ENCODE data around the gene AHSG. TPM values are rescaled to one million over a fixed set of nuclear protein-coding genes. Genes with fewer than 3 reads are reported as not detected.

Gene AHSG
- polyA plus RNA-seq, 1 donor (not counting 4 experiments of a cell fraction or from before 2014, with no cell fraction given), result 0.59 TPM

DNA sequence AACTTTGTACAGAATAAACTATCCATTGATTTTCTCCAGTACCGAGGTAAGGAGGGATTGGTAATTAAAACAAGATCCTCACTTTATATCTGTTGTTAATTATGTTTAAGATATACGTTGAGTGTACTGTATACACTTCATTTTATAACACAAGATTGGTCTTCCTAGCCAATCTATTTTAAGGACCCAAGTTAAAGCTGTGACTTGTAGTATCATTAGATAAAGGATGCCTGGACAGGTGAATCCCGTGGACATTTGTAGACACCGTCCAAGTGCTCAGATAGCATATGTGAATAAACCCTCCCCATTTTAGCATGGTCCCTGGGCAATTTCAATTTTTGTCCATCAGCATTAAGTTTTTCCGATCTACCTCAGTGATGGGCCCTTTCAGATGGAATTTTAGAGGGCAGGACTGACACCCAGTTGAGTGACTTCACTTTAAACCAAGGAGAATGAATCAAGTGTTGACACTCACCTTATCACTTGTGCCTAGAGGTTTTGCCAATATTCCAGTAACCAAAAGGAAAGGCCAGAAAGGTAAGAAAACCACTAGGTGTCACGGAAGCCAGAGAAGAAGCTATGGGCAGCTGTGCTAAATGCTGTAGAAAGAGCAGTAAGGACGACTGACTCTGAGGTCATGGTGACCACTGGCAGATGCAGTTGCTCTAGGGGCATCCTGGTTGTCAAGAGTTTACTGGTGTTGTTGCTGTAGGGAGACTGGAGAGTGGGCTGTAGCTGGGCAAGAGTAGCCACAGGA lies 9.2 kb downstream of the AHSG start:
- H3K9ac ChIP-seq (ENCODE audit: control insufficient read depth, extremely low read depth, insufficient read depth, low read length), result no peak overlapping the region
- no peaks in the 10 kb centered on the region for H3K27me3 ChIP-seq (ENCODE audit: control insufficient read depth, extremely low read depth, insufficient read depth, low read length)
- no peak overlapping the region for H3K4me3 ChIP-seq (ENCODE audit: control insufficient read depth in 2 of 3, extremely low read depth in 1 of 3, insufficient read depth in 2 of 3, low read depth in 1 of 3, low read length in 3 of 3)
- H3K27ac ChIP-seq (ENCODE audit: control insufficient read depth, insufficient read depth, low read length), result no peak overlapping the region
- no peaks in the 10 kb centered on the region for H3K9me1 ChIP-seq (ENCODE audit: control insufficient read depth, extremely low read depth, insufficient read depth, low read length)
- H4K20me1 ChIP-seq (ENCODE audit: control insufficient read depth, extremely low read depth, insufficient read depth, low read length), result no peaks in the 10 kb centered on the region
- H3K4me1 ChIP-seq (ENCODE audit: control insufficient read depth, extremely low read depth, insufficient read depth, low read length), result peaks cover 11% of the 10 kb centered on the region
- H3K4me2 ChIP-seq (ENCODE audit: control insufficient read depth, extremely low read depth, insufficient read depth, low read depth, low read length), result no peak overlapping the region
- no peaks in the 10 kb centered on the region for H3K79me2 ChIP-seq (ENCODE audit: control insufficient read depth, insufficient read depth, low read length)
- no peaks in the 10 kb centered on the region for H3K9me3 ChIP-seq (ENCODE audit: control insufficient read depth, low read depth, low read length)
- FAIRE-seq (no peak), DNase-seq (ENCODE audit: low read depth, low spot score) (no peak)
- H2AFZ ChIP-seq (ENCODE audit: control insufficient read depth, low read length), result no peak overlapping the region
- no peak for TF ChIP-seq EZH2 (IDR thresholded peaks at IDR 0.05; ENCODE audit: low read length)
- TF ChIP-seq, protein P1, sequence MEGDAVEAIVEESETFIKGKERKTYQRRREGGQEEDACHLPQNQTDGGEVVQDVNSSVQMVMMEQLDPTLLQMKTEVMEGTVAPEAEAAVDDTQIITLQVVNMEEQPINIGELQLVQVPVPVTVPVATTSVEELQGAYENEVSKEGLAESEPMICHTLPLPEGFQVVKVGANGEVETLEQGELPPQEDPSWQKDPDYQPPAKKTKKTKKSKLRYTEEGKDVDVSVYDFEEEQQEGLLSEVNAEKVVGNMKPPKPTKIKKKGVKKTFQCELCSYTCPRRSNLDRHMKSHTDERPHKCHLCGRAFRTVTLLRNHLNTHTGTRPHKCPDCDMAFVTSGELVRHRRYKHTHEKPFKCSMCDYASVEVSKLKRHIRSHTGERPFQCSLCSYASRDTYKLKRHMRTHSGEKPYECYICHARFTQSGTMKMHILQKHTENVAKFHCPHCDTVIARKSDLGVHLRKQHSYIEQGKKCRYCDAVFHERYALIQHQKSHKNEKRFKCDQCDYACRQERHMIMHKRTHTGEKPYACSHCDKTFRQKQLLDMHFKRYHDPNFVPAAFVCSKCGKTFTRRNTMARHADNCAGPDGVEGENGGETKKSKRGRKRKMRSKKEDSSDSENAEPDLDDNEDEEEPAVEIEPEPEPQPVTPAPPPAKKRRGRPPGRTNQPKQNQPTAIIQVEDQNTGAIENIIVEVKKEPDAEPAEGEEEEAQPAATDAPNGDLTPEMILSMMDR (optimal IDR thresholded peaks at IDR 0.05 in 1 of 3, IDR thresholded peaks at IDR 0.05 in 1 of 3, conservative IDR thresholded peaks at IDR 0.05 in 1 of 3; ENCODE audit: extremely low read depth in 1 of 3, insufficient read depth in 2 of 3, low read length in 3 of 3), result no peak
- H3K36me3 ChIP-seq (ENCODE audit: control insufficient read depth in 2 of 2, extremely low read depth in 1 of 2, insufficient read depth in 2 of 2, low read length in 2 of 2), result no peaks in the 10 kb centered on the region
- dilution Hi-C loops (cut with MboI; ENCODE audit: extremely low pct_ligation_motif_present, low sequenced_read_pairs), result no loop called here

DNA sequence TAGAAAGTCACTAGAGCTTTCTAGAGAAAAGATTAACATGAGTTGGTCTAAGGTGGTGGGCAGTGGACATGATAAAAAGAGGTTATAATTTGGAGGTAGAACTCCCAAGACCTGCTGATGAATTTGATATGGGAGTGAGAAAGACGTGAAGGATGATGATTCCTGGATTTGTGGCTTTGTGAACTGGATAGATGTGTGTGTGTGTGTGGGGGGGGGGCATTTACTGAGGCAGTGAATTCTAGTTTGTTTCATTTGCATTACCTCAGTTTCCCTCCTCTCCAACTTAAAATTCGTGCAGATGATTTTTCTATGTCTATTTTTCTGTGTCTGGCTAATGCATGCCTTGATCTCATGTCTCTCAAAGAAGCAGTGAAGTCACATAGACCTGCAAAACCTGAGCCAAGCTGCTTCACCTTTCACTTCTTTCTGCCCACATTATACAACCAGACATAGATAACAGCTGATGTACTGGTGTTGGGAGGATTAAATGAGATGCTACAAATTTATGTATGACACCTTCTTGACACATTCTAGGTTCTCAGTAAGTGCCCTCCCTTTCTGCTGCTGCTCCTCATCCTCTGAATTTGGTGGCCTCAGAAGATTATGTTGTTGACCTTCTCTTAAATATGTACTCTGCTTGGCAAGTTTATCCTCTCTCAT lies 9.9 kb downstream of the AHSG start:
- TF ChIP-seq, protein P1 (optimal IDR thresholded peaks at IDR 0.05 in 1 of 3, IDR thresholded peaks at IDR 0.05 in 1 of 3, conservative IDR thresholded peaks at IDR 0.05 in 1 of 3; ENCODE audit: extremely low read depth in 1 of 3, insufficient read depth in 2 of 3, low read length in 3 of 3), result no peak
- no peak for TF ChIP-seq EZH2 (IDR thresholded peaks at IDR 0.05; ENCODE audit: low read length)
- Histone ChIP-seq H3K36me3 (ENCODE audit: control insufficient read depth in 2 of 2, extremely low read depth in 1 of 2, insufficient read depth in 2 of 2, low read length in 2 of 2) (no peaks in the 10 kb centered on the region), H3K27me3 (ENCODE audit: control insufficient read depth, extremely low read depth, insufficient read depth, low read length) (no peaks in the 10 kb centered on the region), H3K79me2 (ENCODE audit: control insufficient read depth, insufficient read depth, low read length) (no peaks in the 10 kb centered on the region), H4K20me1 (ENCODE audit: control insufficient read depth, extremely low read depth, insufficient read depth, low read length) (no peaks in the 10 kb centered on the region), H3K9me1 (ENCODE audit: control insufficient read depth, extremely low read depth, insufficient read depth, low read length) (no peaks in the 10 kb centered on the region), H3K4me1 (ENCODE audit: control insufficient read depth, extremely low read depth, insufficient read depth, low read length) (peaks cover 5% of the 10 kb centered on the region), H3K9ac (ENCODE audit: control insufficient read depth, extremely low read depth, insufficient read depth, low read length) (no peak overlapping the region), H3K9me3 (ENCODE audit: control insufficient read depth, low read depth, low read length) (no peaks in the 10 kb centered on the region), H3K4me3 (ENCODE audit: control insufficient read depth in 2 of 3, extremely low read depth in 1 of 3, insufficient read depth in 2 of 3, low read depth in 1 of 3, low read length in 3 of 3) (no peak overlapping the region), H2AFZ (ENCODE audit: control insufficient read depth, low read length) (no peak overlapping the region), H3K4me2 (ENCODE audit: control insufficient read depth, extremely low read depth, insufficient read depth, low read depth, low read length) (no peak overlapping the region), H3K27ac (ENCODE audit: control insufficient read depth, insufficient read depth, low read length) (no peak overlapping the region)
- FAIRE-seq, result no peak
- no peak for DNase-seq (ENCODE audit: low read depth, low spot score)
- dilution Hi-C loops (cut with MboI; ENCODE audit: extremely low pct_ligation_motif_present, low sequenced_read_pairs), result no loop called here

Data from keratinocyte (primary cell).